ENCODE data around the gene LRRK1. TPM values are rescaled to one million over a fixed set of nuclear protein-coding genes. Genes with fewer than 3 reads are reported as not detected.

The LRRK1 gene
- total and polyA plus RNA-seq, 2 experiments from 2014 or later = 2.6 to 4.5 TPM

DNA sequence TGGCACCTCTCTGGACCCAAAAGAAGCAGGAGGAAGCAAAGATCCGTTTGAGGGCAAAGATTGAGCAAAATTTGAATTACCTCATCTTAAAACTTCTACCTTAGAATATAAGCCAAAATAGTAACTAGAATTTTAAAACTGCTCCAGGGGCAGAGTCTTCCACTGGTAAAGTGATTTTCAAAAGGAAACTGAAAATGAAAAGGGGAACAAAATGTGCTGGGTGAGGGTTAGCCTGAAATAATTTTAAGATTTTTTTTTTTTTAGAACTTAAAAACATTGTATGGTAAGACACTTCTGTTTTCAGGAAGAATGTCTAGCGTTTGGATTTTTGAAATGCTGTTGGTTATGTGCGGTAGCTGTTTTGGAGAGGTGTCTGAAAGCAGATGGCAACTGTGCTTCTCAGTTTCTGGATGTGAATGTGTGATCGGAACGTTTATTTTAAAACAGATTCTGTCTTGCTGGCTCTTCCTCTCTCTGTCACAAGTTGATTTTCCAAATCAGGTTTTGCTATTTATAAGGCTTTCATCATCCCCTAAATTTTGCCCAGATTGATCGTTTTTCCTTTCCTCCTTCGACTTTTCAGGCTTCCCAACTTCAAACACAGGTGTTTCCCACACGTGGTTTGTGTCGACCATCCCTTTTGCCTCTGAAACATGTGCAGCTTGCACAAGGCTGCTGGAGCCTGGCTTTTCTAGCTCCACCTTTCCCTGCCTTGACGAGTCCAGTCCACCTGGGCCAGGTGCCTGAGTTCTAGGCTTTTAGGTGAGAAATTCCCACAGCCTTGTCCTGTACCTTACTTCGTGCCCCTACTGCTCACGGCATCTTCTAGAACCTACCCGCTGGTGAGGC, 3.3 kb downstream of the LRRK1 start (continued):
- no peak for TF ChIP-seq ZNF331 (CRISPR knock-in tag; IDR thresholded peaks at IDR 0.05; ENCODE audit: low read depth)
- TF ChIP-seq, protein P1, sequence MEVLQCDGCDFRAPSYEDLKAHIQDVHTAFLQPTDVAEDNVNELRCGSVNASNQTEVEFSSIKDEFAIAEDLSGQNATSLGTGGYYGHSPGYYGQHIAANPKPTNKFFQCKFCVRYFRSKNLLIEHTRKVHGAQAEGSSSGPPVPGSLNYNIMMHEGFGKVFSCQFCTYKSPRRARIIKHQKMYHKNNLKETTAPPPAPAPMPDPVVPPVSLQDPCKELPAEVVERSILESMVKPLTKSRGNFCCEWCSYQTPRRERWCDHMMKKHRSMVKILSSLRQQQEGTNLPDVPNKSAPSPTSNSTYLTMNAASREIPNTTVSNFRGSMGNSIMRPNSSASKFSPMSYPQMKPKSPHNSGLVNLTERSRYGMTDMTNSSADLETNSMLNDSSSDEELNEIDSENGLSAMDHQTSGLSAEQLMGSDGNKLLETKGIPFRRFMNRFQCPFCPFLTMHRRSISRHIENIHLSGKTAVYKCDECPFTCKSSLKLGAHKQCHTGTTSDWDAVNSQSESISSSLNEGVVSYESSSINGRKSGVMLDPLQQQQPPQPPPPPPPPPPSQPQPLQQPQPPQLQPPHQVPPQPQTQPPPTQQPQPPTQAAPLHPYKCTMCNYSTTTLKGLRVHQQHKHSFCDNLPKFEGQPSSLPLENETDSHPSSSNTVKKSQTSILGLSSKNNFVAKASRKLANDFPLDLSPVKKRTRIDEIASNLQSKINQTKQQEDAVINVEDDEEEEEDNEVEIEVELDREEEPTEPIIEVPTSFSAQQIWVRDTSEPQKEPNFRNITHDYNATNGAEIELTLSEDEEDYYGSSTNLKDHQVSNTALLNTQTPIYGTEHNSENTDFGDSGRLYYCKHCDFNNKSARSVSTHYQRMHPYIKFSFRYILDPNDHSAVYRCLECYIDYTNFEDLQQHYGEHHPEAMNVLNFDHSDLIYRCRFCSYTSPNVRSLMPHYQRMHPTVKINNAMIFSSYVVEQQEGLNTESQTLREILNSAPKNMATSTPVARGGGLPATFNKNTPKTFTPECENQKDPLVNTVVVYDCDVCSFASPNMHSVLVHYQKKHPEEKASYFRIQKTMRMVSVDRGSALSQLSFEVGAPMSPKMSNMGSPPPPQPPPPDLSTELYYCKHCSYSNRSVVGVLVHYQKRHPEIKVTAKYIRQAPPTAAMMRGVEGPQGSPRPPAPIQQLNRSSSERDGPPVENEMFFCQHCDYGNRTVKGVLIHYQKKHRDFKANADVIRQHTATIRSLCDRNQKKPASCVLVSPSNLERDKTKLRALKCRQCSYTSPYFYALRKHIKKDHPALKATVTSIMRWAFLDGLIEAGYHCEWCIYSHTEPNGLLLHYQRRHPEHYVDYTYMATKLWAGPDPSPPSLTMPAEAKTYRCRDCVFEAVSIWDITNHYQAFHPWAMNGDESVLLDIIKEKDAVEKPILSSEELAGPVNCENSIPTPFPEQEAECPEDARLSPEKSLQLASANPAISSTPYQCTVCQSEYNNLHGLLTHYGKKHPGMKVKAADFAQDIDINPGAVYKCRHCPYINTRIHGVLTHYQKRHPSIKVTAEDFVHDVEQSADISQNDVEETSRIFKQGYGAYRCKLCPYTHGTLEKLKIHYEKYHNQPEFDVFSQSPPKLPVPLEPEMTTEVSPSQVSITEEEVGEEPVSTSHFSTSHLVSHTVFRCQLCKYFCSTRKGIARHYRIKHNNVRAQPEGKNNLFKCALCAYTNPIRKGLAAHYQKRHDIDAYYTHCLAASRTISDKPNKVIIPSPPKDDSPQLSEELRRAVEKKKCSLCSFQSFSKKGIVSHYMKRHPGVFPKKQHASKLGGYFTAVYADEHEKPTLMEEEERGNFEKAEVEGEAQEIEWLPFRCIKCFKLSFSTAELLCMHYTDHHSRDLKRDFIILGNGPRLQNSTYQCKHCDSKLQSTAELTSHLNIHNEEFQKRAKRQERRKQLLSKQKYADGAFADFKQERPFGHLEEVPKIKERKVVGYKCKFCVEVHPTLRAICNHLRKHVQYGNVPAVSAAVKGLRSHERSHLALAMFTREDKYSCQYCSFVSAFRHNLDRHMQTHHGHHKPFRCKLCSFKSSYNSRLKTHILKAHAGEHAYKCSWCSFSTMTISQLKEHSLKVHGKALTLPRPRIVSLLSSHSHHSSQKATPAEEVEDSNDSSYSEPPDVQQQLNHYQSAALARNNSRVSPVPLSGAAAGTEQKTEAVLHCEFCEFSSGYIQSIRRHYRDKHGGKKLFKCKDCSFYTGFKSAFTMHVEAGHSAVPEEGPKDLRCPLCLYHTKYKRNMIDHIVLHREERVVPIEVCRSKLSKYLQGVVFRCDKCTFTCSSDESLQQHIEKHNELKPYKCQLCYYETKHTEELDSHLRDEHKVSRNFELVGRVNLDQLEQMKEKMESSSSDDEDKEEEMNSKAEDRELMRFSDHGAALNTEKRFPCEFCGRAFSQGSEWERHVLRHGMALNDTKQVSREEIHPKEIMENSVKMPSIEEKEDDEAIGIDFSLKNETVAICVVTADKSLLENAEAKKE (CRISPR knock-in tag; IDR thresholded peaks at IDR 0.05) = no peak
- TF ChIP-seq EZH2phosphoT487 (IDR thresholded peaks at IDR 0.05; ENCODE audit: unreplicated experiment) = no peak

DNA sequence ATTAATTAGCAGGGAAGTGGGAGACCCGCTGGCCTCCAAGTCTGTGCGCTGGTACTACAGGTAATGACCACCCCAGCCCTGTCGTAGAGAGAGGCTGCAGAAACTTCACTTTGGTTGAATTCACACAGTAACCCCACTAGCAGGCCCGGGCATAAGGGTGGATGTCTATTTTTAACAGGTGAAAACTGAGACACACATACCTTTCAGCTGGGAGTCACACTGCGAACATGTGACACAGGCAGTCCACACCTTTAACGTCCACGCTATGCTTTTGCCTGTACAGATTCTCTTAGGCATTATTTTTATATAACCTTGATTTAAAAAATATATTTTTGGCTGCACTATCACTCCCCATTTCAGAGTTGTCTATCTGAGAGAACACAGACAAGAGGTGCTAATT, 3.9 kb downstream of the LRRK1 start:
- H3K27me3 Mint-ChIP-seq (ENCODE audit: insufficient read depth, low read depth, poor library complexity) = peaks cover 47% of the 10 kb centered on the region
- H3K4me3 Mint-ChIP-seq = no peak overlapping the region
- TF ChIP-seq ZNF114 (CRISPR knock-in tag; IDR thresholded peaks at IDR 0.05) (no peak), STAT1 (IDR thresholded peaks at IDR 0.05; ENCODE audit: unreplicated experiment) (no peak), POLR2AphosphoS5 (IDR thresholded peaks at IDR 0.05; ENCODE audit: low read depth) (no peak), EZH2phosphoT487 (IDR thresholded peaks at IDR 0.05; ENCODE audit: unreplicated experiment) (no peak), CREB1 (CRISPR knock-in tag; IDR thresholded peaks at IDR 0.05; ENCODE audit: low read depth) (no peak), ZNF331 (CRISPR knock-in tag; IDR thresholded peaks at IDR 0.05; ENCODE audit: low read depth) (no peak)
- TF ChIP-seq, protein P2, sequence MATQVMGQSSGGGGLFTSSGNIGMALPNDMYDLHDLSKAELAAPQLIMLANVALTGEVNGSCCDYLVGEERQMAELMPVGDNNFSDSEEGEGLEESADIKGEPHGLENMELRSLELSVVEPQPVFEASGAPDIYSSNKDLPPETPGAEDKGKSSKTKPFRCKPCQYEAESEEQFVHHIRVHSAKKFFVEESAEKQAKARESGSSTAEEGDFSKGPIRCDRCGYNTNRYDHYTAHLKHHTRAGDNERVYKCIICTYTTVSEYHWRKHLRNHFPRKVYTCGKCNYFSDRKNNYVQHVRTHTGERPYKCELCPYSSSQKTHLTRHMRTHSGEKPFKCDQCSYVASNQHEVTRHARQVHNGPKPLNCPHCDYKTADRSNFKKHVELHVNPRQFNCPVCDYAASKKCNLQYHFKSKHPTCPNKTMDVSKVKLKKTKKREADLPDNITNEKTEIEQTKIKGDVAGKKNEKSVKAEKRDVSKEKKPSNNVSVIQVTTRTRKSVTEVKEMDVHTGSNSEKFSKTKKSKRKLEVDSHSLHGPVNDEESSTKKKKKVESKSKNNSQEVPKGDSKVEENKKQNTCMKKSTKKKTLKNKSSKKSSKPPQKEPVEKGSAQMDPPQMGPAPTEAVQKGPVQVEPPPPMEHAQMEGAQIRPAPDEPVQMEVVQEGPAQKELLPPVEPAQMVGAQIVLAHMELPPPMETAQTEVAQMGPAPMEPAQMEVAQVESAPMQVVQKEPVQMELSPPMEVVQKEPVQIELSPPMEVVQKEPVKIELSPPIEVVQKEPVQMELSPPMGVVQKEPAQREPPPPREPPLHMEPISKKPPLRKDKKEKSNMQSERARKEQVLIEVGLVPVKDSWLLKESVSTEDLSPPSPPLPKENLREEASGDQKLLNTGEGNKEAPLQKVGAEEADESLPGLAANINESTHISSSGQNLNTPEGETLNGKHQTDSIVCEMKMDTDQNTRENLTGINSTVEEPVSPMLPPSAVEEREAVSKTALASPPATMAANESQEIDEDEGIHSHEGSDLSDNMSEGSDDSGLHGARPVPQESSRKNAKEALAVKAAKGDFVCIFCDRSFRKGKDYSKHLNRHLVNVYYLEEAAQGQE (IDR thresholded peaks at IDR 0.05; ENCODE audit: unreplicated experiment) = no peak
- TF ChIP-seq, protein P3, sequence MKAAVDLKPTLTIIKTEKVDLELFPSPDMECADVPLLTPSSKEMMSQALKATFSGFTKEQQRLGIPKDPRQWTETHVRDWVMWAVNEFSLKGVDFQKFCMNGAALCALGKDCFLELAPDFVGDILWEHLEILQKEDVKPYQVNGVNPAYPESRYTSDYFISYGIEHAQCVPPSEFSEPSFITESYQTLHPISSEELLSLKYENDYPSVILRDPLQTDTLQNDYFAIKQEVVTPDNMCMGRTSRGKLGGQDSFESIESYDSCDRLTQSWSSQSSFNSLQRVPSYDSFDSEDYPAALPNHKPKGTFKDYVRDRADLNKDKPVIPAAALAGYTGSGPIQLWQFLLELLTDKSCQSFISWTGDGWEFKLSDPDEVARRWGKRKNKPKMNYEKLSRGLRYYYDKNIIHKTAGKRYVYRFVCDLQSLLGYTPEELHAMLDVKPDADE (IDR thresholded peaks at IDR 0.05) = no peak

More for the DNA sequence above, 3.9 kb downstream of the LRRK1 start:
- peaks cover 56% of the 10 kb centered on the region for H3K27me3 ChIP-seq (ENCODE audit: insufficient read depth)
- DNase-seq (ENCODE audit: low spot score) (no peak), ATAC-seq (no peak)
- H3K4me1 Mint-ChIP-seq = peaks cover 5% of the 10 kb centered on the region; the same call in 2 of the 3 replicates
- no peaks in the 10 kb centered on the region for H4K20me1 ChIP-seq (replicated peaks; ENCODE audit: insufficient read depth)
- H3F3A ChIP-seq (replicated peaks; ENCODE audit: low read depth) = no peaks in the 10 kb centered on the region
- no peak overlapping the region for H3K4me2 ChIP-seq
- no peaks in the 10 kb centered on the region for H3K9me3 Mint-ChIP-seq
- H3K9me2 ChIP-seq (ENCODE audit: insufficient read depth) = no peaks in the 10 kb centered on the region
- H2AFZ ChIP-seq = no peak overlapping the region
- H3K36me3 Mint-ChIP-seq (ENCODE audit: low read depth) = no peaks in the 10 kb centered on the region
- no peak overlapping the region for H3K27ac Mint-ChIP-seq
- H3K36me3 ChIP-seq (ENCODE audit: insufficient read depth) = no peaks in the 10 kb centered on the region
- H3K4me3 ChIP-seq = no peak overlapping the region
- no peak overlapping the region for H3K27ac ChIP-seq (ENCODE audit: low read depth)
- no peaks in the 10 kb centered on the region for H3K79me2 ChIP-seq (replicated peaks; ENCODE audit: insufficient read depth)
- no peaks in the 10 kb centered on the region for H3K4me1 ChIP-seq (ENCODE audit: insufficient read depth)

Data from GM23338 (cell line).